Dedifferentiated amniotic fluid mesenchymal stem cell (primary cell): ENCODE measurements around the gene UBAP1L.
A peak's percentile ranks its signal among the peaks of the same experiment; 100 is the strongest.

Experiments
- DNase-seq: peaks from one replicate; pipeline ENCODE4 v3.0.0-alpha.2; 2016; ENCODE audit errors: extremely low spot score

The UBAP1L gene

DNA sequence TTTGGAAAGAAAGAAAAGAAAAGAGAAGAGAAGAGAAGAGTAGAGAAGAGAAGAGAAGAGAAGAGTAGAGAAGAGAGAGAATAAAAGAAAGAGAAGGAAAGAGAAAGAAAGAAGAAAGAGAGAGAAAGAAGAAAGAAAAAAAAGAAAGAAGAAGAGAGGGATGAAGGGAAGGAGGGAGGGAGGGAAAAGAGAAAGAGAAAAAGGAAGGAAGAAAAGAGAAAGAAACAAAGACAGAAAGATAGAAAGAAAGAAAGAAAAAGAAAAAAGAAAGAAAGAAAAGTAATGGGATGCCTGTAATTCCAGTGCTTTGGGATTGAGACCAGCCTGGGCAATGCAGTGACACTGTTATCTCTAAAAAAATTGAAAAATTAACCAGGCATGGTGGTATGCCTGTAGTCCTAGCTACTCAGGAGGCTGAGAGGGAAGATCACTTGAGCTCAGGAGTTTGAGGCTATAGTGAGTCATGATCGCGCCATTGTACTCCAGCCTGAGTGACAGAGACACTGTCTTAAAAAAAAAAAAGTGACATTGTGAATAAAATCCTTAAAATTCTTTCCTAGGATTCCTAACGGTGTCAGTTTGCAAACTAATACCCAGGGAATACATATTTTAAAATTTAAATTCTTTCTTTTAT is 48.9 kb downstream of the UBAP1L start:
- DNase-seq, result no peak

DNA sequence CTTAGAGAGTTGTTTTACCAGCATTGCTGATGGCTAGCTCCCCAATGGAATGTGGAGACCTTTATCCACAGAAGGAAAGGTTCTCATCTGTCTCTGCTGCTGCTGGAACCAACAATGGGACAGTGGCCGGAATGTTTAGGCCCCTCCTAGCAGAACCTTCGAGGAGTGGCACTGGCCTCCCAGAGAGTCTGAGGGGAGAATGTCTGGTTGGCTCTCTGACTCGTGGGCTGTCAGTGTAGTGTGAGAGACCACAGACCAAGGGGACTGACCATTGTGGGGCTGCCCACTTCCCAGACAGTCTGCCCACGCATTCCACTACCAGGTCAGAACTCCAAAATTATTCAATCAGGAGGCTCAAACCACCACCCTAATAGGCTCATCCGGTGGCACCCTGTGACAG is 52.3 kb downstream of the UBAP1L start:
- no peak for DNase-seq

DNA sequence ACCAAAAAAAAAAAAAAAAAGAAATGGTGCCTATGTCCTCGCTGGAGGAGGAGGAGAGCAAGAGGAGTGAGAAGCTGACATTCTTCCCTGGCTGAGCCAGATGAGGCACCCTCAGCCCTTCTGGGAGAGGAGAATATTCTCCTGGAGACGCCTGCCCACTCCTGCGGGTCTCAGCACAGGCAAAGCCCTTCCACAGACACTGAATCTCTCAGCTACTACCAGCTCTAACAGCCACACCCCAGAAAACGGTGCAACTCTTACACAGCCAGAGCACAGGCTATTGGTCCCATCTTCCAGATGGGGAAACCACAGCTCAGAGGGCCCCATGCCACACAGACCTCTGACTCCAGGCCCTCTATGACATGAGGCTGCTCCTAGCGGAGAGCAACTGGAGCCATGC is 52.9 kb downstream of the UBAP1L start:
- no peak for DNase-seq

DNA sequence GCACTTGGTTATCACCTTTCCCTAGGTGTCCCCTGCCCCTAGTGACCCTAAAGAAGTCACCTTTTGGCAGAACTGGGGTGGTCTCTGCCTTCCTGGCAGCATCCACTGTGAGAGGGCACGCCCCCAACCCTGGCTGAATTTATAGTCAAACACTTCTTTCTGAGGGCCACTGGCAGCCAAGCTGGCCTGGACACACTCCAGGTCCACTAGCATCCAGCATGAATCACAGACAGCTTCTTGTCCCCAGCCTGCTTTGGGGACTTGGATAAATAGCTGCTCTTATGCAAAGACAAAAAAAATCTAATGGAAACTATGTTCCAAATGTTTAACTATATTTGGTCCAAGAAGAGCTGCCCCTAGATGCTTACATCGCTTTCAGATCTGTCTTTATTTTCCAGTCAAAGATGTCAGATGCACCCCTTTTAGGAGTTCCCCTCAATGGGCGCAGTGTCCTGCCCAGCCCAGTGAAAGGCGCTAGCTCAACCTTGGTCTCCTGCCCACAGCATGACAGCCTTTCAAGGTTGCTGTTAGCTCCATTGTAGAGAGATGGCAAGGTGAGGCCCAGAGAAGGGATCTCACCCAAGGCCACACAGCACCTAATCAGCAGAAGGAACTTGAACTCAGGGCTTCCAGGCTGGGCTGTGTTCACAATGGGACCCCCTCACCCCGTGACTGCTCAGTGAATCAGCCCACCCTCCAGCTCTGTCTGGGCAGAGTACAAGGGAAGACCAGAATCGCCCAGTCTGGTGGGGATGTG is 54.2 kb downstream of the UBAP1L start:
- DNase-seq, result no peak

DNA sequence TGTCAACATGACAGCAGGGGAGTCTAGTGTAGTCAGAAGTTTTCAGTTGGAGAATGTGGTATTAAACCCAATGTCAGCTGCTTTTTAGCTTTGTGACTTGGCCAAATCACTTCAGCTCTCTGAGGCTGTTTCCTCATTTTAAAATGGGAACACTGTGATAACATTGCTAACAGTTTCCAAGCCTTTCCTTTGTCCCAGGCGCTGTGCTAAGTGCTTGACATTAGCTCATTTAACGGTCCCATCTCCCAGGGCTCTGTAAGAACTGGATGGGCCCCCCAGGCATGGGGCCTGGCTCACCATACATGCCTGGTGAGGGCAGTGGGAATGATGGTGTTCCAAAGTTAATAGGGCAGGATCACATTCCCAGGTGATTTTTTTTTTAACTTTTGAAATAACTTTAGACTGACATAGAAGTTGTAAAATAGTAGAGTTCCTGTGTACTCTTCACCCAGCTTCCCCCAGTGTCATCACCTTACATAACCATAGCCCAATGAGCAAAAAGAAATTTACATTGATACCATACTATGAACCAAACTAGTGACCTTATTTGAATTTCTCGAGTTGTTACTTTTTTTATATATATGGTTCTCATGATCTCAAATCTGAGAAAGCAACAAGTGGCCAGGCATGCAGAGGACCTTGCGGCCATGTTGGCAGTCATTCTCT is 54.9 kb downstream of the UBAP1L start:
- no peak for DNase-seq

DNA sequence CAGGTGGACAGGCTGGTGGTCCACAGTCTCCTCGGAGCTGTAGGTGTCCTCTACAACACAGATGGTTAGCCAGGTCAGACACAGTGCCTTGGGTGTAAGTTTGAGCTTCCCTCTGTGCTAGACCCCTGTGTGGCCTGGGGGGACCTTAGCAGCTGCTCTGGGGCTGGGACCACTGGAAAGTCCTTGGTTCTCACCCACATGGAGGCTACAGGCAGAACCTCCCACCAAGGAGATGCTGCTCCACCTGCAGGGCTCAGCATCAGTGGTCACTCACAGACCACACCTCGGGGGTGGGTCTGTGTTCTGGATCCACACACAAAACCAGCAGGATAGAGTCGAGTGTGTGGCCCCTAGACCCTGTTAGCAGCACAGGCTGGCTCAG is 55.6 kb downstream of the UBAP1L start:
- DNase-seq, result no peak

DNA sequence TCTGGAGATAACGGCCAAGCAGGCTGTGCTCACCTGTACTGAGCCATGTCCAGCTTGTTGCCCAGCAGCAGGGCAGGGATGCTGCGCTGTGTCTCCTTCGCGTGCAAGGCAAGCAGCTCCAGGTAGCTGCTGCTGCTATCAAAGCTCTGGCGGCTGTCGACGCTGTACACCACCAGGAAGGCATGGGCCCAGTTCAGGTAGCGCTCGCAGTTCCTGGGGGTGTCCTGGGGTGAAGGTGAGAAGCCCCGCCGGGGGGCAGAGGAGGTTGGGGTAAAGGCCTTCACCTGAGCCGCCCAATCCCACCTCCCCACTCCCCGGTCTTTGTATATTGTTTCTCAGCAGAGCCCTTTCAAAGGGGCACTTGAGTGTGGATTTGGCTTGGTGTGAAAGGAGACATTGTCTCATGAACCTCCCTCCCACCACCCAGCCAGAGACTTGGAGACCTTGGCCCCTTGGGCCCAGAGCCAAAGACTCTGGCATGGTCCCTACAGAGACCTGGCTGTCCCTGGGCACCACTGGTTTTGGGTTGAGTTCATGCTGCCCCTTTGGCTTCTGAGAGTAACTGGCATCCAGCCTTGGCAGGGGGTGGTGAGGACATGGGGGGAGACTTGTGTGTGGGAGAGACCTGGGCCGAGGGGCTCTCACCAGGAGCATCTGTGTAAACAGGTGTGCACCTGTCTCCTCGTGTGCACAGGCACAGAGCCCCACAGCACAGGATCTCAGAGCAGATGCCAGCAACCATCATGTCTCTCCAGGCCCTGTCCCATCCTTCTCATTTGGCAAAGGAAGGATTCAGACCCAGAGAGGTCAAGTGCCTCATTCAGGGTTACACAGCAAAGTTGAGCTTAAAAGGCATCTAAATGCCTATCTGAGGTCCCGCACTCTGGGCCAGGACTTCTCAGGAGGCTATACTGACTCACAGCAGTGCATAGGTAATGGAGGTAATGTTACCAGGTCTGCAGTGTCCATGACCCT is 56.3 kb downstream of the UBAP1L start:
- no peak for DNase-seq

DNA sequence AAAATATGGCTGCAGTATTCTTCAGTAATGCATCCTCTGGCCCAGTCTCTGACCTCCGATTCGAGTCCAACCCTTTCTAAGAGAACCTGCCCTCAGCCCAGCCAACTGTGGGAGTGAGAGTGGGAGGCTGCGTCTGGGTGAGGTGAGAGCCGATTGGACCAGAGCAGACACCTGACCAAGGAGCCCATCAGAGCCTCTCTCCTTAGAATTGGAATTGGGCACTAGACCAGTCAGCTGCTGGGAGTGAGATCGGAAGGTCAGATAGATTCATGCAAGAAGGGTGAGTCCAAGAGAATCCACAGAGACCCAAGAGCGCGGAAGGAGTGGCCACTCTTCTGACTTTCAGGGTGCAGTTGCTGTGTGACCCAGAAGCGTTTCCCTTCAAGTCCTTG is 57.5 kb downstream of the UBAP1L start:
- DNase-seq, result no peak

DNA sequence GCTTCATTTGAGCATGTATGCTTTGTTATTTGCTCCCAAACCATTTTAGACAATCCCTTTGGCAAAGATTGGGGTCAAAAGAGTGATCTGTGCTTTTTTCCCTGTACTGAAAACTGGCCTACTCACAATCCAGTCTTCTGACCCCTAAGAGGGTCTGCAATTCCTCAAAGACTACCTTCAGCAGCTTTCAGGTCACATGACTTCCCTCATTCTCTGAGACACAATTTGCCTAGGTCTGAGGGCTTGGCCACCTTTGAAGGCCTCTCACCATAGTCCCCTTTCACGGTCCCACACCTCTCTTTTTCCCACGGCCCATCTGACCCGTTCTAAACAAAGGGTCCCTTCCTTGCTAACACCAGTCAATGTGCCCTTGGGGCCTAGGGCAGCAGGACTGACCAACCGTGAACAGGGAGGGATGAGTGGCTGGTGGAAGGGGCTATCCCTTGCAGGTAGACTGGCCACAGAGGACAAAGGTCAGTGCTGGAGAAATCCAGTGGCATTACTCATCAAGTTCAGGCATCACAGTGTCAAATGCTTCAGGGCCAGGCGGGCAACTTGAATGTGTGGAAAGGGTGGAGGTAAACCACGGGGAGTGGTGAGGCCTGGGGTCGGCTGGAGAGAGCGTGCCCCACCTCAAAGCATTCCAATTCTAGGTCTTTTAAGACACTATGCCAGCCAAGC is 58.0 kb downstream of the UBAP1L start:
- no peak for DNase-seq

DNA sequence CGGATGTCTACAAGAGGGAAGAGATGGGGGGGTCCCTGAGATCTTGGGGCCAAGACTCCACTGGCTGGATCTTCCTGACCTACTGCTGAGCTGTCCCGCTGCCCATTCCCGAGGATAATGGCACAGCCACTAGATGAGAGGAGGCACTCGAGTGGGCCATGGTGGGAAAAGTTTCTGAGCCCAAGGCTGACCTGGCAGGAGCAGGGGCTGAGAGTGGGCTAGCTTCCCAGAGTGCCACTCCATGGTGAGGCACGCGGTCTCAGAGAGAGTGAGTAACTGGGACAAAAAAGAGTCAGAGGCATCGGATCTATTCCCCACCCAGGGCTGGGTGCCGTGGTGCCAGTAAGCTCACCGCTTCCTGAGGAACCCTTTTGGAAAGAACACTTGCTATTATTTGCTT is 58.9 kb downstream of the UBAP1L start:
- no peak for DNase-seq

DNA sequence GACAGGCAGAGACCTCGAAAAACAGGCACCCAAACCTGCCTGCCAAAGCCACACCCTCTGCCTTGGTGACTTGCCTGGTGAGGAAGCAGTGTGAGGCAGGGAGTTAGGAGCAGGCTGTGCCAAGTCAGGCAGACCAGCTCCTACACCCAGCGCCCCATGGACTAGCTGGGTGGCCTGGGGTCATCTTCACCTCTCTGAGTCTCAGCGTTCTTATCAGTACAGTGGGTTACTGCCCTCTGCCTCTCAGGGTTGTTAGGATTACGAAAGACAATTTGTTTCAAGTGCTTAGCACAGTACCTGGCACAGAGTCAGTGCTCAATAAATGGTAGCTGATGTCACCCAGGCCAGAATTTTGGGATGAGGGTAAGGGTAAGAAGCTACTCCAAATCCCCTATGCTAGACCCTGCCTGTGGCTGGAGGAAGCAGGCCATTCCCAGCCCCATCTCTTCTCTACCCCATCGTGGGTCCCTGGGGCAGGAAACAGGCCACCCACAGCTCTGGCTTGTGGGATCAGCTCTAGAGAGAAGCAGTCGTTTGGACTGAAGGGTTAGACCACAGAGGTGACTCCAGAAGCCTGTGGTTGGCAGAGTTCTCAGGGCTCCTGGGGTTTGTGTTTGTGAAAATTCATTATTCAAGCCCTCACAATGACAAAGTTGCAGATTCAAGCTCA is 59.7 kb downstream of the UBAP1L start:
- DNase-seq, result no peak

DNA sequence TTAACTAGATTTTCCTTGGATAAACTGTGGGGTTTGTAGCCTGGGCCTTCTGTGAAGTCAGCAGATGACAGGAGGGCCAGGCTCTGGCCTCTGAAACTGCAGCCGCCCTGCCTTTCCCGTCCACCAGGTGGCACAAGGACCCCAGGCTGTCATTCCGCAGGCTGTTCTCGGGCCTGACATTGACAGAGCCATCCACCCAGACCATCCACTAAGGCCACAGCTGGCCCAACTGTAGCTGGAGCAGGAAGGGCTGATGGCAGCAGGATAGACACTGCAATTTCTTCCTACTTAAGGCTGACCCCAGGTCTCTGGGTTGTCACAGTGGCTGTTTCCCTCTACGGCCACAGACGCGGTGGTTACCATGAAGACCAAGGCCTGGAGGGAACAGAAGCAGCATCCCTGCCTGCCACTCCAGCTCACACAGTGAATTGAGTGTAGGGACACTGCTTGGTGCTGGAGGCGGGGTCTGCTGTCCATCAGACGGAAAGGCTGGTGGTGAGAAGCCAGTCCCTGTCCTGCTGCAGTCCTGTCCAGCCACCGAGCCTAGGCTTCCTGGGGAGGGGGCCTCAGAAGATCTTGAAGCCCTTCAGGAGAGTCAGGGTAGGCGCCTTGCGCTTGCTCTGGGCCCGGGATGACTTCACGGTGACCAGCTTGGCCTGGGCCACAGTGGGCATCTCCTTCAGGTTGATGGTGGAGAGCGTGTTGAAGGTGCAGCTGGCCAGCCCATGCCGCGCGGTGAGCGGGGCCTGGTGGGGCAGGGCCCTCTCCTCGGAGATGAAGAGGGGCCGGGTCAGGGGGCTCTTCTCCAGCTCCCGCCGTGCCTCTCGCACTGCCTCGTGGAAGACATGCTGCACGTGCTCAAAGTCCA is 60.4 kb downstream of the UBAP1L start:
- peak; percentile 59 for DNase-seq

DNA sequence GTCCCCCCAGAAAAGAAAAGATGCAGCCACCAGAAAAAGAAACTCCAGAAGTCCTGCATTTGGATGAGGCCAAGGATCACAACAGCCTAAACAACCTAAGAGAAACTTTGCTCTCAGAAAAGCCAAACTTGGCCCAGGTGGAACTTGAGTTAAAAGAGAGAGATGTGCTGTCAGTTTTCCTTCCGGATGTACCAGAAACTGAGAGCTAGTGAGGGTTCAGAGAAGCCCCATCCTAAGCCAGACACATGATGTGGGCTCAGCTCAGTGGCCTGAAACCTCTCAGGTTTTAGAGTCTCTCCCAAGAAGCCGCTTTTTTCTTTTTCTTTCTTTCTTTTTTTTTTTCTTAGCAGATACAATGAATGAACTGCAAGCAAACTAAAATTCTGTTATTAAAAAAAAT is 62.0 kb downstream of the UBAP1L start:
- DNase-seq, result no peak

DNA sequence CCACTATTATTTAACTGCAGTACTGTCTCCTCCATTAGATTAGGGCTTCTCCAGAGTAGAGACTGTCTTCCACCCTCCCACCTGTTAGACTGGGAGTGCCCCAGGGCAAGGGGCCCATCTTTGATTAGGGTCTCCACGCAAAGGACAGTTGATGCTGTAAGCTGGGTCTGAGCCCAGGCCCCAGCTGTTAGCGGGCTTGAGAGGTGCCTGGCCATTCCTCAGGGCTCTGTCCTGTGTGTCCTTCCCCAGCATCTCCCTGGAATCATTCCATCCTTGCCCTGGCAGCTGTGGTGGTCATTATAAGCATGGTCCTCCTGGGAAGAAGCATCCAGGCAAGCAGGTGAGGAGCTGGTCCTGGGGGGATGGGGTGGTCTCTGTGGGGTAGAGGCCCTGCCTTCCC is 63.7 kb downstream of the UBAP1L start:
- DNase-seq, result no peak

DNA sequence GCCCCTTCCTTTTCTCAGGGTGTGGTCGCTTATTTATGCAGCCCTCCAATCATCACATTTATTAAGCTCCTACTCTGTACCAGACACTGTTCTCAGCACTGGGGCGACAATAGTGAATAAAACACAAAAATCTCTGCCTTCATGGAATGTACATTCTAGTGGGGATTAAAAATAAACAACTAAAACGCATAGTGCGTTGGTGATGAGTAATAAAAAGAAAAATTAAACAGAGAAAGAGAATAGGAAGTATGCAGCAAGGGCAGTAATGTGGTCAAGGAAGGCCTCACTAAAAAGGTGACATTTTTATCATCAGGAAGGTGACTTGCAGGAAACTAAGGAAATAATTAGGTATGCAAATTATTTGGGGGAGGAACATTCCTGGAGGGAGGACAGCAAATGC is 64.7 kb downstream of the UBAP1L start:
- DNase-seq, result no peak

DNA sequence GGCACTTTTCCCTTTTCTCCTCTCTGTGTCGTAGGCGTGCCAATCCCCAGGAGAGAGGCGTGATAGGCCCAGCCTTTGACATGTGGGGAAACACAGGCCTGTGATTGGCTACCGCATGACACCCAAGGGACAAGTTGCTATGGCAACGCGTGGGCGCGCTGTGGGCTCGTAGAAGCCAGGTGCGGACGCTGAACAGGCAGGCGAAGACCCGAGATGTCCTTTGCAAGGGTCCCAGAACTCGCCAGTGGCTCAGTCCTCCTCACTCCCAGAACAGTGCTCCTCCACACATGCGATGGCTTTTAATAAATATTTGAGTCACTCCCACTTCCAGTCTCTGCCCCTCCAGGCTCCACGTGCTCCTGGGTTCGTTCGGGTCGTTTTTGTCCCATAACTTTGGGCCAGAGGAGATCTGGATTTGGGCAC is 65.6 kb downstream of the UBAP1L start:
- DNase-seq, result peak; percentile 92

DNA sequence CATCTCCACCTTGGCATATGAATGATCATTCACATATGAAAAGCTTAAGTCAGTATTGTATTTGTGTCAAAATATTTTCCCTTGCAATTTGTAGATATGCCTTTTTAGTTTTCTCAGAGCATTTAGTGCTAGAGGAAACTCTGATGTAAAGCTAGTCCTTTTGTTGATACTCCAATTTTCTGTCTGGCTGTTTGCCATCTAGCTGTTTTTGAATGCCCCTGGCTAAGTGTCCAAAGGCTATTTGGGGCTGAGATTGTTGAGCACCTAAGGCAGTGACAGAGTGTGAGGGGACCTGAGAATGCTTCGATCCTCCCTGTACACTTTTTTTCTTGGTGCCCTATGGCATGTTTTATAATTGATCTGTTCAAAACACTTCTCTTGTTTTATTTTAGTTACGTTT is 66.8 kb downstream of the UBAP1L start:
- no peak for DNase-seq

DNA sequence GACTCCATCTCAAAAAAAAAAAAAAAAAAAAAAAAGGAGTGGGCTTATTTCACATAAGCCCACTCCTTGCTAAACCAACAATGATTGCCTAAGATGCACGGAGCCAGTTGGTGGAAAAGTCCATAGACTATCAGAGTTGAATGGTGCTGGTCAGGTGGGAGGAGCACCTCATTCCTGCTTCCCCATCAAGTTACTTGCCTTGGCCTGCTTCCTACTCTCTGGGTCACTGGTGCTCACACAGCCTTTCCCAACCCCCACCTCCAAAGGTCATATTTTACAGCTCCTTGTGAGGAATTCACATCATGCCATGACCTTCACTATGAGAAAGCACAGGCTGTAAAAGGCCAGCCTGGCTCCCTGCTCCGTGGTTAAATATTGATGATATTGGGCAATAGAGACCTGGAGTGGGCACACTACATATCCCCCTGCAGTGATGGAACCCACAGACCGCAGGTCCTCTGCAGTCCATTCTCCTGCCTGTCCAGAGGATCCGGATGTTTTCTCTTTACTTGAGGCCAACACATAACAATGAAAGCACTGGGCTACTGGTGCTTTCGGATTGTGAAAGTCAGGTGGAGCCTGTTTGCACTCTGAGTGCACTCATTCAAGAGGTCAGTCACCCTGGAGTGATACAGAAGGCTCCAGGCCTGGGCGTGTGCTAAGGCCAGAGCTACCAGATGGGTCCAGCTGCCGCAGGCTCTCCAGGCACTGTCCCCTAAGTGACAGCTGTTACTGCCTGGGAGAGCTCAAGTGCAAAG is 70.1 kb downstream of the UBAP1L start, which contains the start of gene SLC51B:
Gene SLC51B, plus strand, starts transcription at position 664 of the 758 bp plus-strand sequence. CDS start 4,618 bp downstream, outside the sequence.
- no peak for DNase-seq

DNA sequence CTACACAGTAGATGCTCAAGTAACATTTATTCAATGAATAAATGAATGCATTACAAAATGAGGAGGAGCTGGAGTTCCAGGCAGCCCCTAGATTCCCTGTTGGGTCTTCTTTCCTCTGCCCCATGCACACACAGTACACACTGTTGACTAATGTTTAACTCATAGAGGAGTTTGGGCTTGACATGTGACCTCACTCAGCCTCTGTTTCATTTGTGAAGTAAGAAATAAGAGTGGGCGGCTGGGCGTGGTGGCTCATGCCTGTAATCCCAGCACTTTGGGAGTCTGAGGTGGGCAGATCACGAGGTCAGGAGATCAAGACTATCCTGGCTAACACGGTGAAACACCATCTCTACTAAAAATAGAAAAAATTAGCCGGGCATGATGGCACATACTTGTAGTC is 70.8 kb downstream of the UBAP1L start:
- peak; percentile 22 for DNase-seq
